Measurements from ENCODE around the gene FSIP2.

Gene FSIP2

DNA sequence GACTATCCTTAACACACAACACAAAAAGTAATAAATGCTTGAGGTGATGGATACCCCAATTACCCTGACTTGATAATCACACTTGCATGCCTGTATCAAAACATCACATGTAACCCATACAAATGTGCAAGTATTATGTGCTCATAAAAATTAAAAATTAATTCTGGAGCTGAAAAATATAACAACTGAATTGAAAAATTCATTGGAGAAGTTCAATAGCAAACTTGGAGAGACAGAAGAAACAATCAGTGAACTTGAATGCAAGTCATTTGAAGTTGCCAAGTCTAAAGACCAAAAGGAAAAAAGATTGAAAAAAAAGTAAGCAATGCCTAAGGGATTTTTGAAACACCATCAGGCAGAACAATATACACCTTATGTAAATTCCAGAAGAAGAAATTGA is 79.4 kb downstream of the FSIP2 start:
- no peak overlapping the region for H3K4me3 ChIP-seq (ENCODE audit: low read depth, low read length)
- H3K9ac ChIP-seq (ENCODE audit: low read depth, low read length): no peak overlapping the region
- H3K27me3 ChIP-seq (ENCODE audit: control insufficient read depth, insufficient read depth, low read length): no peaks in the 10 kb centered on the region
- H3K4me1 ChIP-seq (ENCODE audit: control insufficient read depth, insufficient read depth, low read length): no peaks in the 10 kb centered on the region
- no peaks in the 10 kb centered on the region for H3K9me3 ChIP-seq (ENCODE audit: control insufficient read depth, insufficient read depth, low read length)
- no peaks in the 10 kb centered on the region for H3K36me3 ChIP-seq (ENCODE audit: control insufficient read depth, insufficient read depth, low read length)

- Histone ChIP-seq H3K4me1 (ENCODE audit: control insufficient read depth, insufficient read depth, low read length) (no peaks in the 10 kb centered on the region), H3K27me3 (ENCODE audit: control insufficient read depth, insufficient read depth, low read length) (no peaks in the 10 kb centered on the region), H3K36me3 (ENCODE audit: control insufficient read depth, insufficient read depth, low read length) (no peaks in the 10 kb centered on the region), H3K4me3 (ENCODE audit: low read depth, low read length) (no peak overlapping the region), H3K9ac (ENCODE audit: low read depth, low read length) (no peak overlapping the region), H3K9me3 (ENCODE audit: control insufficient read depth, insufficient read depth, low read length) (no peaks in the 10 kb centered on the region)
Measured at GRCh38 chr2:185821467-185821866, 82.9 kb downstream of the FSIP2 start.

GRCh38 chr2:185823773-185824172 is 85.2 kb downstream of the FSIP2 start:
- H3K36me3 ChIP-seq (ENCODE audit: control insufficient read depth, insufficient read depth, low read length): no peaks in the 10 kb centered on the region
- no peaks in the 10 kb centered on the region for H3K27me3 ChIP-seq (ENCODE audit: control insufficient read depth, insufficient read depth, low read length)
- no peaks in the 10 kb centered on the region for H3K4me1 ChIP-seq (ENCODE audit: control insufficient read depth, insufficient read depth, low read length)
- H3K4me3 ChIP-seq (ENCODE audit: low read depth, low read length): no peak overlapping the region
- H3K9ac ChIP-seq (ENCODE audit: low read depth, low read length): no peak overlapping the region
- H3K9me3 ChIP-seq (ENCODE audit: control insufficient read depth, insufficient read depth, low read length): no peaks in the 10 kb centered on the region

DNA sequence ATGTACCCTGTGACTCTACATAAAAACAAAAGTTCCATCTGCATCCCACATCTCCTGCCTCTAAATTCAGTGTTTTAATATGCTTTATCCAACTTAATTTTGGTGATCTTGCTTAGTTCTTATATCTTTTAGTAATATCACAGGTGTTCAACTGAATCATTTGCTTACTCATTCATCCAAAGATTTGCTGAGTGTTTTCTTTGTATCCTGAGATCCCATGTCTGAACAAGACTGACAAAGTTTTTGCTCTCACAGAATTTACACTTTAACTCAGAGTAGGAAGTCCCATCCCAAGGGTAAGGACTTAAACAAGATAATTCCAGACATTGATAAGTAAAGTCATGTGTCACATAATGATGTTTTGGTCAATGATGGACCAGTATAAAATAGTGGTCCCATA is 87.0 kb downstream of the FSIP2 start:
- H3K4me1 ChIP-seq (ENCODE audit: control insufficient read depth, insufficient read depth, low read length): no peaks in the 10 kb centered on the region
- H3K36me3 ChIP-seq (ENCODE audit: control insufficient read depth, insufficient read depth, low read length): no peaks in the 10 kb centered on the region
- H3K9ac ChIP-seq (ENCODE audit: low read depth, low read length): no peak overlapping the region
- no peaks in the 10 kb centered on the region for H3K27me3 ChIP-seq (ENCODE audit: control insufficient read depth, insufficient read depth, low read length)
- H3K9me3 ChIP-seq (ENCODE audit: control insufficient read depth, insufficient read depth, low read length): no peaks in the 10 kb centered on the region
- no peak overlapping the region for H3K4me3 ChIP-seq (ENCODE audit: low read depth, low read length)

DNA sequence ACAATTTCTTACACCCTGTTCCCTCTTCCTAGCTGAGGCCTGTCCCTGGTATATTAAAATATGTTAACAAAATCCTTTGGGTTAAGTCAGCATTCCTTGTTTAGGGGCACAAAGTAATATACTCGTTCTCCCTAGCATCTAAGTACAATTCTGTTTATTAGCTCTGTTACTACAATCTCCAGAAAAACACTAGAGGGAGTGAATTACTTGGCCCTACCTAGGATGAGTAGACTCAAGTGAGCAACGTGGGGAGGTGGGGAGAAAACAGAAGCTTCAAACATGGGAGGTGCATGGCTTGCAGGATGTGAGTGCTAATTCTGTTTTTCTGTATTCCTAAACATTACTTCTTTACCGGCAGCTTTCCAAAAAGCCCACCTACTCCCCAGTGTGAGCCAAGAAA is 89.7 kb downstream of the FSIP2 start:
- H3K4me1 ChIP-seq (ENCODE audit: control insufficient read depth, insufficient read depth, low read length): no peaks in the 10 kb centered on the region
- no peaks in the 10 kb centered on the region for H3K27me3 ChIP-seq (ENCODE audit: control insufficient read depth, insufficient read depth, low read length)
- no peaks in the 10 kb centered on the region for H3K36me3 ChIP-seq (ENCODE audit: control insufficient read depth, insufficient read depth, low read length)
- no peak overlapping the region for H3K9ac ChIP-seq (ENCODE audit: low read depth, low read length)
- no peak overlapping the region for H3K4me3 ChIP-seq (ENCODE audit: low read depth, low read length)
- no peaks in the 10 kb centered on the region for H3K9me3 ChIP-seq (ENCODE audit: control insufficient read depth, insufficient read depth, low read length)

GRCh38 chr2:185833864-185834263 is 95.3 kb downstream of the FSIP2 start:
- Histone ChIP-seq H3K27me3 (ENCODE audit: control insufficient read depth, insufficient read depth, low read length) (no peaks in the 10 kb centered on the region), H3K9me3 (ENCODE audit: control insufficient read depth, insufficient read depth, low read length) (no peaks in the 10 kb centered on the region), H3K4me3 (ENCODE audit: low read depth, low read length) (no peak overlapping the region), H3K4me1 (ENCODE audit: control insufficient read depth, insufficient read depth, low read length) (no peaks in the 10 kb centered on the region), H3K36me3 (ENCODE audit: control insufficient read depth, insufficient read depth, low read length) (no peaks in the 10 kb centered on the region), H3K9ac (ENCODE audit: low read depth, low read length) (no peak overlapping the region)

DNA sequence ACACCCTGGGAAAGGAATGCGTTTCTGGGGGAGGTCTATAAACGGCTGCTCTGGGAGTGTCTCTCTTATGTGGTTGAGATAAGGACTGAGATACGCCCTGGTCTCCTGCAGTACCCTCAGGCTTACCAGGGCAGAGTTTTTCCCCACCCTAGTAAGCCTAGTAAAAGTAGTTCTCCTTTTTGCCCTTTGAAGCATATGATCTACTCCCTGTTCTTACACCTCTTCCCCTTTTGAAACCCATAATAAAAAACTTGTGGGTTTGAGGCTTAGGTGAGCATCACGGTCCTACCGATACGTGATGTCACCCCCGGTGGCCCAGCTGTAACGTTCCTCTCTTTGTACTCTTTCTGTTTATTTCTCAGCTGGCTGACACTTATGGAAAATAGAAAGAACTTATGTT is 97.4 kb downstream of the FSIP2 start:
- no peak overlapping the region for H3K9ac ChIP-seq (ENCODE audit: low read depth, low read length)
- no peaks in the 10 kb centered on the region for H3K9me3 ChIP-seq (ENCODE audit: control insufficient read depth, insufficient read depth, low read length)
- H3K4me3 ChIP-seq (ENCODE audit: low read depth, low read length): no peak overlapping the region
- no peaks in the 10 kb centered on the region for H3K36me3 ChIP-seq (ENCODE audit: control insufficient read depth, insufficient read depth, low read length)
- no peaks in the 10 kb centered on the region for H3K4me1 ChIP-seq (ENCODE audit: control insufficient read depth, insufficient read depth, low read length)
- no peaks in the 10 kb centered on the region for H3K27me3 ChIP-seq (ENCODE audit: control insufficient read depth, insufficient read depth, low read length)

GRCh38 chr2:185854885-185855284 is 116.3 kb downstream of the FSIP2 start:
- Histone ChIP-seq H3K4me1 (ENCODE audit: control insufficient read depth, insufficient read depth, low read length) (no peaks in the 10 kb centered on the region), H3K27me3 (ENCODE audit: control insufficient read depth, insufficient read depth, low read length) (no peaks in the 10 kb centered on the region), H3K36me3 (ENCODE audit: control insufficient read depth, insufficient read depth, low read length) (no peaks in the 10 kb centered on the region), H3K9me3 (ENCODE audit: control insufficient read depth, insufficient read depth, low read length) (no peaks in the 10 kb centered on the region), H3K4me3 (ENCODE audit: low read depth, low read length) (no peak overlapping the region), H3K9ac (ENCODE audit: low read depth, low read length) (no peak overlapping the region)

- Histone ChIP-seq H3K9me3 (ENCODE audit: control insufficient read depth, insufficient read depth, low read length) (no peaks in the 10 kb centered on the region), H3K27me3 (ENCODE audit: control insufficient read depth, insufficient read depth, low read length) (no peaks in the 10 kb centered on the region), H3K36me3 (ENCODE audit: control insufficient read depth, insufficient read depth, low read length) (no peaks in the 10 kb centered on the region), H3K4me1 (ENCODE audit: control insufficient read depth, insufficient read depth, low read length) (no peaks in the 10 kb centered on the region), H3K9ac (ENCODE audit: low read depth, low read length) (no peak overlapping the region), H3K4me3 (ENCODE audit: low read depth, low read length) (no peak overlapping the region)
Measured at GRCh38 chr2:185857691-185858090, 119.1 kb downstream of the FSIP2 start.

GRCh38 chr2:185859506-185859905 is 120.9 kb downstream of the FSIP2 start:
- peaks cover 3% of the 10 kb centered on the region for H3K4me1 ChIP-seq (ENCODE audit: control insufficient read depth, insufficient read depth, low read length)
- H3K9me3 ChIP-seq (ENCODE audit: control insufficient read depth, insufficient read depth, low read length): no peaks in the 10 kb centered on the region
- no peaks in the 10 kb centered on the region for H3K27me3 ChIP-seq (ENCODE audit: control insufficient read depth, insufficient read depth, low read length)
- no peak overlapping the region for H3K9ac ChIP-seq (ENCODE audit: low read depth, low read length)
- no peak overlapping the region for H3K4me3 ChIP-seq (ENCODE audit: low read depth, low read length)
- H3K36me3 ChIP-seq (ENCODE audit: control insufficient read depth, insufficient read depth, low read length): no peaks in the 10 kb centered on the region

- no peaks in the 10 kb centered on the region for H3K27me3 ChIP-seq (ENCODE audit: control insufficient read depth, insufficient read depth, low read length)
- H3K9me3 ChIP-seq (ENCODE audit: control insufficient read depth, insufficient read depth, low read length): no peaks in the 10 kb centered on the region
- peaks cover 3% of the 10 kb centered on the region for H3K4me1 ChIP-seq (ENCODE audit: control insufficient read depth, insufficient read depth, low read length)
- H3K9ac ChIP-seq (ENCODE audit: low read depth, low read length): no peak overlapping the region
- H3K4me3 ChIP-seq (ENCODE audit: low read depth, low read length): no peak overlapping the region
- no peaks in the 10 kb centered on the region for H3K36me3 ChIP-seq (ENCODE audit: control insufficient read depth, insufficient read depth, low read length)
Measured at GRCh38 chr2:185860321-185860720, 121.7 kb downstream of the FSIP2 start.

DNA sequence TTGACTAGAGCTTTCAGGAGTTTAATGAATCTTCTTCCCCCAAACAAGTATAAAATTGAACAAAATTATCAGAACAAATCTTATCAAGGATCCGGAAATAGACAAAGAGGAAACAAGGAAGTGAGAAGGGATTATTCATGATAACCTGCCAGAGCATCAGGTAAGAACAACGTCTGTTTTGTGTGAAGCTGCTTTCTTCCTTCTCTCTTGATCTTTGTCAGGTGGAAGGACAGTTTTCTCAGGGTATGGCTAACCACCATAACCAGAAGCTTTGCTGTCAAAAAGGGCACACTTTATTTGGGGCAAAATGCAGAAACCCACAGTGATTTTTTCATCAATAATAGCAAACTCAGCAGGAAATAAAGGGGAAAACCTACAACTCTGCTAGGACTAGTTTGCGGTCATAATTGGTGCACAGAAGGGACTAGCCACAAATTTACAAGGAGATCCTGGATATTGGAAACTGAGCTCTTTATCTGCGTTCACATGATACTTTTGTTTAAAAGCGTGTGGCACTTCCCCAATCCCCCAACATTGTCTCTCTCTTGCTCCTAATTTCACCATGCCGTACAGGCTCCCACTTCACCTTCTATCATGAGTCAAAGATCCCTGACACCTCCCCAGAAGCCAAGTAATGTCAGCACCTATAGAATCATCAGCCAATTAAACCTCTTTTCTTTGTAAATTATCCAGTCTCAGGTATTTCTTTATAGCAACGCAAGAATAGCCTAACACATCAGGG is 124.2 kb downstream of the FSIP2 start:
- H3K4me1 ChIP-seq (ENCODE audit: control insufficient read depth, insufficient read depth, low read length): peaks cover 3% of the 10 kb centered on the region
- no peaks in the 10 kb centered on the region for H3K27me3 ChIP-seq (ENCODE audit: control insufficient read depth, insufficient read depth, low read length)
- no peaks in the 10 kb centered on the region for H3K36me3 ChIP-seq (ENCODE audit: control insufficient read depth, insufficient read depth, low read length)
- peak overlapping the region; percentile 1 for H3K4me3 ChIP-seq (ENCODE audit: low read depth, low read length)
- no peaks in the 10 kb centered on the region for H3K9me3 ChIP-seq (ENCODE audit: control insufficient read depth, insufficient read depth, low read length)
- H3K9ac ChIP-seq (ENCODE audit: low read depth, low read length): no peak overlapping the region

All from iPS-15b (cell line).